H9 (cell line): Measurements from ENCODE around the gene ZDHHC3. TPM values are rescaled to one million over a fixed set of nuclear protein-coding genes. Genes with fewer than 3 reads are reported as not detected.

Source experiments
- DNase-seq: peaks from one replicate; pipeline ENCODE4 v3.0.0-alpha.2; 2017
- H2AFZ ChIP-seq: one replicate; pipeline ENCODE4 v1.6.1; 2013; ENCODE audit warnings: mild to moderate bottlenecking, low read length, control low read depth, moderate library complexity
- H2AK5ac ChIP-seq: 2 replicates; pipeline ENCODE4 v1.6.1; 2013; ENCODE audit warnings: low read length, control low read depth, mixed read lengths; ENCODE audit not compliant: insufficient read length
- H2BK120ac ChIP-seq: one replicate; pipeline ENCODE4 v1.6.1; 2013; ENCODE audit warnings: low read depth, mild to moderate bottlenecking, low read length, control low read depth, inconsistent platforms; ENCODE audit not compliant: poor library complexity, severe bottlenecking
- H2BK12ac ChIP-seq: 2 replicates; pipeline ENCODE4 v1.6.1; 2013; ENCODE audit warnings: low read length, control low read depth, mixed read lengths, low read depth; ENCODE audit not compliant: insufficient read length
- H2BK15ac ChIP-seq: 2 replicates; pipeline ENCODE4 v1.6.1; 2013; ENCODE audit warnings: low read depth, low read length, control low read depth
- H2BK20ac ChIP-seq: one replicate; pipeline ENCODE4 v1.6.1; 2013; ENCODE audit warnings: low read depth, mild to moderate bottlenecking, low read length, control low read depth, inconsistent platforms; ENCODE audit not compliant: poor library complexity, severe bottlenecking
- H2BK5ac ChIP-seq: 2 replicates; pipeline ENCODE4 v1.6.1; 2013; ENCODE audit warnings: low read length, control low read depth, mixed read lengths; ENCODE audit not compliant: insufficient read length
- H3K14ac ChIP-seq: 2 replicates; pipeline ENCODE4 v1.6.1; 2013; ENCODE audit warnings: low read length, control low read depth; ENCODE audit not compliant: insufficient read depth
- H3K18ac ChIP-seq: 2 replicates; pipeline ENCODE4 v1.6.1; 2013; ENCODE audit warnings: low read depth, mild to moderate bottlenecking, mixed read lengths, low read length, control low read depth; ENCODE audit not compliant: insufficient read length
- H3K23ac ChIP-seq: 2 replicates; pipeline ENCODE4 v1.6.1; 2013; ENCODE audit warnings: low read length, control low read depth, mixed read lengths, low read depth; ENCODE audit not compliant: insufficient read length
- H3K23me2 ChIP-seq: 2 replicates; pipeline ENCODE4 v1.6.1; 2013; ENCODE audit warnings: low read depth, mild to moderate bottlenecking, mixed read lengths, low read length, control low read depth; ENCODE audit not compliant: insufficient read length, poor library complexity, severe bottlenecking
- H3K27ac ChIP-seq: 2 replicates; pipeline ENCODE4 v1.5.1; 2013; ENCODE audit warnings: low read length, control low read depth, mixed read lengths, low read depth; ENCODE audit not compliant: insufficient read length
- H3K27me3 ChIP-seq: 2 replicates; pipeline ENCODE4 v1.6.1; 2013; ENCODE audit warnings: low read length, control low read depth, inconsistent platforms; ENCODE audit not compliant: insufficient read depth
- H3K4ac ChIP-seq: 2 replicates; pipeline ENCODE4 v1.6.1; 2013; ENCODE audit warnings: low read depth, mild to moderate bottlenecking, control low read depth, inconsistent platforms, low read length, moderate library complexity
- H3K4me1 ChIP-seq: 2 replicates; pipeline ENCODE4 v1.6.1; 2013; ENCODE audit warnings: low read length, control low read depth, inconsistent platforms; ENCODE audit not compliant: insufficient read depth
- H3K4me2 ChIP-seq: 2 replicates; pipeline ENCODE4 v1.6.1; 2013; ENCODE audit warnings: low read length, control low read depth, mixed read lengths; ENCODE audit not compliant: insufficient read length, insufficient read depth
- H3K56ac ChIP-seq: 2 replicates; pipeline ENCODE4 v1.6.1; 2013; ENCODE audit warnings: low read depth, mild to moderate bottlenecking, mixed read lengths, low read length, control low read depth; ENCODE audit not compliant: insufficient read length
- H3K79me1 ChIP-seq: 2 replicates; pipeline ENCODE4 v1.6.1; 2013; ENCODE audit warnings: low read depth, mild to moderate bottlenecking, moderate library complexity, low read length, control low read depth, inconsistent platforms; ENCODE audit not compliant: insufficient read depth, poor library complexity, severe bottlenecking
- H3K79me2 ChIP-seq: 2 replicates; pipeline ENCODE4 v1.6.1; 2013; ENCODE audit warnings: low read length, control low read depth, inconsistent platforms; ENCODE audit not compliant: insufficient read depth
- H3K9ac ChIP-seq: 2 replicates; pipeline ENCODE4 v1.6.1; 2013; ENCODE audit warnings: low read length, control low read depth, mixed read lengths; ENCODE audit not compliant: insufficient read length; ENCODE audit errors: extremely low read depth
- H3K9me3 ChIP-seq: one replicate; pipeline ENCODE4 v1.6.1; 2013; ENCODE audit warnings: low read depth, low read length, inconsistent platforms; ENCODE audit not compliant: control insufficient read depth
- H3T11ph ChIP-seq: one replicate; pipeline ENCODE4 v1.6.1; 2013; ENCODE audit warnings: mild to moderate bottlenecking, low read length, control low read depth, inconsistent platforms
- H4K20me1 ChIP-seq: one replicate; pipeline ENCODE4 v1.6.1; 2013; ENCODE audit not compliant: control insufficient read depth, insufficient read length, insufficient read depth
- H4K5ac ChIP-seq: 2 replicates; pipeline ENCODE4 v1.6.1; 2013; ENCODE audit warnings: low read depth, mild to moderate bottlenecking, mixed read lengths, low read length, control low read depth; ENCODE audit not compliant: insufficient read length
- H4K8ac ChIP-seq: replicated peaks from 2 replicates; pipeline ENCODE4 v1.6.1; 2013; ENCODE audit warnings: low read length, control low read depth, mixed read lengths, low read depth; ENCODE audit not compliant: insufficient read length
- H4K91ac ChIP-seq: 2 replicates; pipeline ENCODE4 v1.6.1; 2013; ENCODE audit warnings: low read depth, mild to moderate bottlenecking, moderate library complexity, mixed read lengths, low read length, control low read depth; ENCODE audit not compliant: insufficient read length
- H3K27ac Mint-ChIP-seq, 3 experiments: 2 replicates in 2 of 3; 3 replicates in 1 of 3; pipeline ENCODE4 v1.8.0; 2020 to 2021; ENCODE audit warnings: mixed read lengths in 3 of 3, mild to moderate bottlenecking in 1 of 3, moderate library complexity in 1 of 3
- H3K27me3 Mint-ChIP-seq: 2 replicates; pipeline ENCODE4 v1.8.0; 2021; ENCODE audit warnings: low read depth, mild to moderate bottlenecking, moderate library complexity, mixed read lengths
- H3K36me3 Mint-ChIP-seq, 3 experiments: 2 replicates in 2 of 3; 3 replicates in 1 of 3; pipeline ENCODE4 v1.8.0; 2020 to 2021; ENCODE audit warnings: low read depth in 3 of 3, mixed read lengths in 3 of 3; ENCODE audit not compliant: insufficient read depth in 1 of 3
- H3K4me1 Mint-ChIP-seq, 2 experiments: 2 replicates each; pipeline ENCODE4 v1.8.0; 2020; ENCODE audit warnings: mixed read lengths in 2 of 2
- H3K4me3 Mint-ChIP-seq, 2 experiments: 2 replicates in 1 of 2; 3 replicates in 1 of 2; pipeline ENCODE4 v1.8.0; 2020 to 2021; ENCODE audit warnings: mild to moderate bottlenecking in 2 of 2, mixed read lengths in 2 of 2, moderate library complexity in 1 of 2
- H3K9me3 Mint-ChIP-seq, 2 experiments: 2 replicates in 1 of 2; 3 replicates in 1 of 2; pipeline ENCODE4 v1.8.0; 2020; ENCODE audit warnings: mild to moderate bottlenecking in 2 of 2, mixed read lengths in 2 of 2, moderate library complexity in 1 of 2
- CTCF ChIP-seq: fragments of 200-600 bp; sonication (generic); conservative IDR thresholded peaks from 3 replicates; pipeline ENCODE4 v1.8.0; 2021; ENCODE audit warnings: antibody characterized with exemption, mild to moderate bottlenecking
- WGBS: extraction: QIAGEN DNeasy Blood & Tissue Kit; methylation state at CpG from one replicate; pipeline ENCODE4 v1.1.7; 2013; ENCODE audit warnings: missing lambda C conversion rate, low lambda C conversion rate, mixed read lengths; ENCODE audit not compliant: insufficient read length; ENCODE audit errors: extremely low coverage; 5-methylcytosine and 5-hydroxymethylcytosine counted together
- total RNA-seq: library from RNA; stranded (reverse); gene quantifications from 2 replicates; pipeline ENCODE4 v1.2.1, GENCODE V29; 2021

The ZDHHC3 gene
- total RNA-seq, 1 experiment from 2014 or later = 71.3 TPM

GRCh38 chr3:45008117-45008516 lies 32.1 kb upstream of the ZDHHC3 start:
- H3K79me2 ChIP-seq = no peaks in the 10 kb centered on the region
- no peak overlapping the region for H3K14ac ChIP-seq
- H3K23me2 ChIP-seq = no peaks in the 10 kb centered on the region
- no peak overlapping the region for H2BK20ac ChIP-seq
- no peak overlapping the region for H2BK12ac ChIP-seq
- TF ChIP-seq CTCF = no peak
- no peak overlapping the region for H4K5ac ChIP-seq
- H3K9me3 Mint-ChIP-seq = peaks cover 16% of the 10 kb centered on the region in 2 experiments
- no peak overlapping the region for H3K27ac Mint-ChIP-seq
- H3K56ac ChIP-seq = no peak overlapping the region
- H3T11ph ChIP-seq = no peak overlapping the region
- no peak overlapping the region for H3K9ac ChIP-seq
- H2BK5ac ChIP-seq = no peak overlapping the region
- peaks cover 5% of the 10 kb centered on the region for H3K9me3 ChIP-seq
- H3K27ac ChIP-seq = no peak overlapping the region
- no peak overlapping the region for H2AK5ac ChIP-seq
- H3K4me2 ChIP-seq = no peak overlapping the region
- no peak overlapping the region for H2AFZ ChIP-seq
- no peaks in the 10 kb centered on the region for H3K79me1 ChIP-seq
- H3K27me3 Mint-ChIP-seq = no peaks in the 10 kb centered on the region
- no peak overlapping the region for H3K4me3 Mint-ChIP-seq
- WGBS = no CpG with 5 or more reads among the region's 1 CpG
- H3K36me3 Mint-ChIP-seq = peaks cover 56 to 81% (median 77%) of the 10 kb centered on the region in 3 experiments
- no peaks in the 10 kb centered on the region for H4K20me1 ChIP-seq
- DNase-seq = no peak
- H3K27me3 ChIP-seq = no peaks in the 10 kb centered on the region
- no peak overlapping the region for H2BK120ac ChIP-seq
- no peak overlapping the region for H4K91ac ChIP-seq
- H3K4me1 ChIP-seq = no peaks in the 10 kb centered on the region
- no peaks in the 10 kb centered on the region for H3K4me1 Mint-ChIP-seq
- H3K18ac ChIP-seq = no peak overlapping the region
- no peak overlapping the region for H2BK15ac ChIP-seq
- H4K8ac ChIP-seq = no peak overlapping the region
- H3K4ac ChIP-seq = no peak overlapping the region
- no peak overlapping the region for H3K23ac ChIP-seq
